ENCODE measurements around the gene ILDR2. TPM values are rescaled to one million over a fixed set of nuclear protein-coding genes. Genes with fewer than 3 reads are reported as not detected.

Gene ILDR2
- total RNA-seq, 1 experiment from 2014 or later: not detected

- Histone ChIP-seq H4K20me1 (ENCODE audit: insufficient read depth) (peaks cover 7% of the 10 kb centered on the region), H3F3A (ENCODE audit: insufficient read depth, low read depth) (peaks cover 3% of the 10 kb centered on the region; the same call in 1 of the 2 replicates), H3K4me3 (no peak overlapping the region), H3K36me3 (ENCODE audit: low read depth) (peaks cover 14% of the 10 kb centered on the region), H3K27me3 (ENCODE audit: insufficient read depth, low read depth) (no peaks in the 10 kb centered on the region), H3K9me2 (ENCODE audit: insufficient read depth) (no peaks in the 10 kb centered on the region), H3K79me2 (ENCODE audit: low read depth) (no peaks in the 10 kb centered on the region), H3K9me3 (ENCODE audit: insufficient read depth, low read depth) (no peaks in the 10 kb centered on the region), H3K4me1 (replicated peaks; ENCODE audit: insufficient read depth) (no peaks in the 10 kb centered on the region), H3K4me2 (no peak overlapping the region), H3K27ac (no peak overlapping the region), H2AFZ (no peak overlapping the region)
- BruUV-seq (replicated peaks): no TSS peak
- TF ChIP-seq CTCF (conservative IDR thresholded peaks at IDR 0.05) (no peak), EZH2 (IDR thresholded peaks at IDR 0.05; ENCODE audit: low read depth) (no peak)
- no peak for DNase-seq
- ChIA-PET CTCF (no interaction called here), POLR2A (ENCODE audit: unreplicated experiment) (no interaction called here)
- intact Hi-C loops (cut with micrococcal nuclease; ENCODE audit: unreplicated experiment): loop anchor here (10.0 kb wide), 1 partner anchor 266 kb away; no protein-coding TSS in a partner anchor
Observed at GRCh38 chr1:166858726-166859419, 116.5 kb downstream of the ILDR2 start.

Other genes with a start within 250 kb of the ILDR2 start
- gene POGK, start 136.1 kb downstream of the ILDR2 start, total RNA-seq (2021): 17.0 and 18.8 TPM in 2 replicates
- gene TADA1, start 99.3 kb downstream of the ILDR2 start, total RNA-seq (2021): 5.2 and 5.6 TPM in 2 replicates
- gene MAEL, start 13.7 kb upstream of the ILDR2 start, total RNA-seq (2021): not detected in 2 replicates
- not detected in 2 replicates for gene GPA33, start 114.8 kb upstream of the ILDR2 start, total RNA-seq (2021)
- gene STYXL2, start 118.5 kb upstream of the ILDR2 start, total RNA-seq (2021): not detected in 2 replicates
- 16.6 and 28.5 TPM in 2 replicates for gene POU2F1, start 245.3 kb upstream of the ILDR2 start, total RNA-seq (2021)